Naive B cell (primary cell): ENCODE data around the gene LAPTM5. TPM values are rescaled to one million over a fixed set of nuclear protein-coding genes. Genes with fewer than 3 reads are reported as not detected.

Experiments used
- ATAC-seq, 2 donors: fragments of 150-1000 bp; cut with Tn5 transposase; 2 replicates each; pipeline ENCODE4 v1.10.0; 2021; ENCODE audit warnings: low read depth in 2 of 2, mild to moderate bottlenecking in 2 of 2, moderate library complexity in 2 of 2
- DNase-seq: peaks from one replicate; pipeline ENCODE4 v3.0.0; 2022
- H3K27ac Mint-ChIP-seq, 6 donors: one replicate each; pipeline ENCODE4 v1.8.0; 2020 to 2022; ENCODE audit warnings: mild to moderate bottlenecking in 6 of 6, mixed read lengths in 6 of 6, moderate library complexity in 5 of 6, inconsistent platforms in 2 of 6
- H3K27me3 Mint-ChIP-seq, 3 donors: one replicate each; pipeline ENCODE4 v1.8.0; 2021 to 2022; ENCODE audit warnings: mixed read lengths in 3 of 3, mild to moderate bottlenecking in 1 of 3
- H3K36me3 Mint-ChIP-seq, 2 donors: one replicate each; pipeline ENCODE4 v1.8.0; 2020 to 2022; ENCODE audit warnings: mixed read lengths in 2 of 2, inconsistent platforms in 1 of 2, mild to moderate bottlenecking in 1 of 2
- H3K4me1 Mint-ChIP-seq, 3 donors: one replicate each; pipeline ENCODE4 v1.8.0; 2020 to 2022; ENCODE audit warnings: mixed read lengths in 3 of 3, inconsistent platforms in 1 of 3, mild to moderate bottlenecking in 1 of 3, moderate library complexity in 1 of 3
- H3K4me3 Mint-ChIP-seq, 8 donors: one replicate each; pipeline ENCODE4 v1.8.0; 2020 to 2022; ENCODE audit warnings: mild to moderate bottlenecking in 8 of 8, mixed read lengths in 8 of 8, moderate library complexity in 8 of 8, inconsistent platforms in 2 of 8
- H3K9me3 Mint-ChIP-seq, 7 donors: one replicate each; pipeline ENCODE4 v1.8.0; 2020 to 2022; ENCODE audit warnings: mixed read lengths in 7 of 7, mild to moderate bottlenecking in 5 of 7, inconsistent platforms in 2 of 7, moderate library complexity in 1 of 7
- polyA plus RNA-seq, 6 donors: library from polyadenylated mRNA; unstranded; fragments of 300-500 nt; fragmentation: Illumina TruSeq; gene quantifications; one replicate each; pipeline ENCODE4 v1.2.3, GENCODE V29; 2021; ENCODE audit warnings: low read depth in 6 of 6

LAPTM5 gene
- polyA plus RNA-seq, 6 donors from 2014 or later: 1,442 to 2,525 (median 1,701) TPM

GRCh38 chr1:30754684-30755171 is 2.8 kb downstream of the LAPTM5 start:
- no peaks in the 10 kb centered on the region for H3K27me3 Mint-ChIP-seq
- peaks cover 32 to 42% of the 10 kb centered on the region in 2 donors for H3K36me3 Mint-ChIP-seq
- H3K4me1 Mint-ChIP-seq: peaks cover 67 to 93% (median 84%) of the 10 kb centered on the region in 3 donors
- DNase-seq (peak; percentile 95), ATAC-seq (peak; percentile 58 to 59)
- peak overlapping the region; percentile 90 to 100 (median 99) for H3K4me3 Mint-ChIP-seq
- peak overlapping the region; percentile 96 to 100 (median 100) for H3K27ac Mint-ChIP-seq
- no peaks in the 10 kb centered on the region for H3K9me3 Mint-ChIP-seq

- DNase-seq (peak; percentile 84), ATAC-seq (peak; percentile 30 to 35)
- Mint-ChIP-seq H3K4me3 (peak overlapping the region; percentile 90 to 100 (median 99)), H3K4me1 (peaks cover 70 to 95% (median 84%) of the 10 kb centered on the region in 3 donors), H3K27ac (peak overlapping the region; percentile 96 to 100 (median 100)), H3K36me3 (peaks cover 42 to 51% of the 10 kb centered on the region in 2 donors), H3K9me3 (no peaks in the 10 kb centered on the region), H3K27me3 (no peaks in the 10 kb centered on the region)
Measured at GRCh38 chr1:30753660-30754123, 3.9 kb downstream of the LAPTM5 start.

GRCh38 chr1:30753118-30753517 is 4.5 kb downstream of the LAPTM5 start:
- Mint-ChIP-seq H3K27me3 (no peaks in the 10 kb centered on the region), H3K4me3 (peak overlapping the region; percentile 90 to 100 (median 99)), H3K4me1 (peaks cover 72 to 95% (median 84%) of the 10 kb centered on the region in 3 donors), H3K27ac (peak overlapping the region; percentile 96 to 100 (median 100)), H3K9me3 (no peaks in the 10 kb centered on the region), H3K36me3 (peaks cover 43 to 53% of the 10 kb centered on the region in 2 donors)
- DNase-seq (no peak), ATAC-seq (no peak)

GRCh38 chr1:30752651-30752908 is 5.0 kb downstream of the LAPTM5 start:
- DNase-seq: no peak
- H3K27ac Mint-ChIP-seq: peak overlapping the region; percentile 96 to 100 (median 100)
- H3K9me3 Mint-ChIP-seq: no peaks in the 10 kb centered on the region
- H3K36me3 Mint-ChIP-seq: peaks cover 47 to 56% of the 10 kb centered on the region in 2 donors
- peak overlapping the region; percentile 90 to 100 (median 98) for H3K4me3 Mint-ChIP-seq
- no peaks in the 10 kb centered on the region for H3K27me3 Mint-ChIP-seq
- H3K4me1 Mint-ChIP-seq: peaks cover 74 to 95% (median 85%) of the 10 kb centered on the region in 3 donors
- ATAC-seq: no peak

GRCh38 chr1:30751830-30752650 is 5.5 kb downstream of the LAPTM5 start:
- H3K9me3 Mint-ChIP-seq: no peaks in the 10 kb centered on the region
- peak; percentile 49 for DNase-seq
- peak overlapping the region; percentile 90 to 100 (median 98) for H3K4me3 Mint-ChIP-seq
- H3K27me3 Mint-ChIP-seq: no peaks in the 10 kb centered on the region
- H3K27ac Mint-ChIP-seq: peak overlapping the region; percentile 96 to 100 (median 100)
- peaks cover 50 to 56% of the 10 kb centered on the region in 2 donors for H3K36me3 Mint-ChIP-seq
- H3K4me1 Mint-ChIP-seq: peaks cover 74 to 95% (median 89%) of the 10 kb centered on the region in 3 donors
- no peak for ATAC-seq

GRCh38 chr1:30750731-30751291 is 6.8 kb downstream of the LAPTM5 start:
- H3K4me1 Mint-ChIP-seq: peaks cover 85 to 99% (median 96%) of the 10 kb centered on the region in 3 donors
- H3K36me3 Mint-ChIP-seq: peaks cover 48 to 56% of the 10 kb centered on the region in 2 donors
- peaks cover 0 to 1% (median 0%) of the 10 kb centered on the region in 7 donors for H3K9me3 Mint-ChIP-seq
- peak overlapping the region; percentile 96 to 100 (median 100) for H3K27ac Mint-ChIP-seq
- peak overlapping the region; percentile 90 to 100 (median 98) for H3K4me3 Mint-ChIP-seq
- ATAC-seq: peak; percentile 47 to 54
- H3K27me3 Mint-ChIP-seq: no peaks in the 10 kb centered on the region
- DNase-seq: peak; percentile 93

- peak overlapping the region; percentile 96 to 100 (median 100) for H3K27ac Mint-ChIP-seq
- no peaks in the 10 kb centered on the region for H3K27me3 Mint-ChIP-seq
- peaks cover 85 to 99% (median 96%) of the 10 kb centered on the region in 3 donors for H3K4me1 Mint-ChIP-seq
- peak overlapping the region; percentile 90 to 100 (median 98) for H3K4me3 Mint-ChIP-seq
- peak; percentile 79 for DNase-seq
- peaks cover 0 to 1% (median 0%) of the 10 kb centered on the region in 7 donors for H3K9me3 Mint-ChIP-seq
- ATAC-seq: peak; percentile 31
- H3K36me3 Mint-ChIP-seq: peaks cover 40 to 47% of the 10 kb centered on the region in 2 donors
Measured at GRCh38 chr1:30749691-30750583, 7.6 kb downstream of the LAPTM5 start.

- DNase-seq (no peak), ATAC-seq (no peak)
- peak overlapping the region; percentile 90 to 100 (median 98) for H3K4me3 Mint-ChIP-seq
- peaks cover 89 to 99% (median 96%) of the 10 kb centered on the region in 3 donors for H3K4me1 Mint-ChIP-seq
- H3K9me3 Mint-ChIP-seq: peaks cover 0 to 1% (median 0%) of the 10 kb centered on the region in 7 donors
- peak overlapping the region; percentile 96 to 100 (median 100) for H3K27ac Mint-ChIP-seq
- H3K27me3 Mint-ChIP-seq: no peaks in the 10 kb centered on the region
- H3K36me3 Mint-ChIP-seq: peaks cover 45 to 46% of the 10 kb centered on the region in 2 donors
Measured at GRCh38 chr1:30748699-30749401, 8.7 kb downstream of the LAPTM5 start.

- Mint-ChIP-seq H3K27me3 (no peaks in the 10 kb centered on the region), H3K4me1 (peaks cover 88 to 99% (median 96%) of the 10 kb centered on the region in 3 donors), H3K27ac (peak overlapping the region; percentile 96 to 100 (median 100)), H3K36me3 (peaks cover 44 to 46% of the 10 kb centered on the region in 2 donors), H3K9me3 (peaks cover 0 to 3% (median 0%) of the 10 kb centered on the region in 7 donors), H3K4me3 (peak overlapping the region; percentile 85 to 100 (median 98))
- DNase-seq (peak; percentile 15), ATAC-seq (no peak)
Measured at GRCh38 chr1:30748098-30748698, 9.4 kb downstream of the LAPTM5 start.

GRCh38 chr1:30747033-30748008 is 10.3 kb downstream of the LAPTM5 start:
- H3K27ac Mint-ChIP-seq: peak overlapping the region; percentile 96 to 100 (median 100)
- H3K36me3 Mint-ChIP-seq: peaks cover 42 to 44% of the 10 kb centered on the region in 2 donors
- ATAC-seq (no peak), DNase-seq (peak; percentile 15)
- no peaks in the 10 kb centered on the region for H3K27me3 Mint-ChIP-seq
- H3K4me1 Mint-ChIP-seq: peaks cover 93 to 100% (median 100%) of the 10 kb centered on the region in 3 donors
- peak overlapping the region; percentile 85 to 100 (median 98) for H3K4me3 Mint-ChIP-seq
- peaks cover 0 to 3% (median 0%) of the 10 kb centered on the region in 7 donors for H3K9me3 Mint-ChIP-seq
